Measurements from ENCODE around the gene AQP12B.

DNA sequence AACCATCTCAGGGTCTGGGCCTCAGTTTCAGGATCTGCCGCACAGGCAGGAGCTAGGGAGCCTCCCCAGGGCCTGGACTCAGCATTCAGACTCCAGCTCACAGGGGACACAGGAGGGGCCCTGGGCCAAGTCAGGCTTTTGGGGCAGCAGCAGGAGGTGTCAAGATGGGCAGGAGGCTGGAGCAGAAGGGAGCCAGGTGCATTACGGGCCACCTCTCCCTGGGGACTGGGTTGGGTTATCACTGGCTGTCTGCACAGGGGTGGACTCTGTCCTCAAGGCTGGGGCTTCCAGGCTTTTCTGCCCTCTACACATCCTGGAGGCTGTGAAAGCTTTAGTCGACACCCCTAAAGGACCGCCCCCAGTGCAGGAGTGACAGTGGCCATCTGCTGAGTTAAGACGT lies 29.0 kb upstream of the AQP12B start:
- TF ChIP-seq, protein P1, sequence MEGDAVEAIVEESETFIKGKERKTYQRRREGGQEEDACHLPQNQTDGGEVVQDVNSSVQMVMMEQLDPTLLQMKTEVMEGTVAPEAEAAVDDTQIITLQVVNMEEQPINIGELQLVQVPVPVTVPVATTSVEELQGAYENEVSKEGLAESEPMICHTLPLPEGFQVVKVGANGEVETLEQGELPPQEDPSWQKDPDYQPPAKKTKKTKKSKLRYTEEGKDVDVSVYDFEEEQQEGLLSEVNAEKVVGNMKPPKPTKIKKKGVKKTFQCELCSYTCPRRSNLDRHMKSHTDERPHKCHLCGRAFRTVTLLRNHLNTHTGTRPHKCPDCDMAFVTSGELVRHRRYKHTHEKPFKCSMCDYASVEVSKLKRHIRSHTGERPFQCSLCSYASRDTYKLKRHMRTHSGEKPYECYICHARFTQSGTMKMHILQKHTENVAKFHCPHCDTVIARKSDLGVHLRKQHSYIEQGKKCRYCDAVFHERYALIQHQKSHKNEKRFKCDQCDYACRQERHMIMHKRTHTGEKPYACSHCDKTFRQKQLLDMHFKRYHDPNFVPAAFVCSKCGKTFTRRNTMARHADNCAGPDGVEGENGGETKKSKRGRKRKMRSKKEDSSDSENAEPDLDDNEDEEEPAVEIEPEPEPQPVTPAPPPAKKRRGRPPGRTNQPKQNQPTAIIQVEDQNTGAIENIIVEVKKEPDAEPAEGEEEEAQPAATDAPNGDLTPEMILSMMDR (IDR thresholded peaks at IDR 0.05): no peak
- no peak for TF ChIP-seq POLR2AphosphoS5 (IDR thresholded peaks at IDR 0.05; ENCODE audit: low read depth, low read length)
- no peak for TF ChIP-seq EZH2phosphoT487 (IDR thresholded peaks at IDR 0.05; ENCODE audit: borderline replicate concordance, low read depth)

All from SK-N-SH (cell line).